Middle frontal gyrus (tissue), 1 donor: ENCODE results near the gene AHI1.

ENCODE experiments used
- DNase-seq: peaks from one replicate; pipeline ENCODE4 v3.0.0-alpha.2; 2015; ENCODE audit warnings: low spot score; ENCODE audit errors: extremely low spot score

Gene AHI1

GRCh38 chr6:135497412-135498184 is at the start of gene AHI1:
AHI1 (minus strand) TSS chr6:135497740; CDS start chr6:135492237, 5,503 bp downstream.
- peak; percentile 89 for DNase-seq

GRCh38 chr6:135546680-135547418 is 49.3 kb upstream of the AHI1 start:
- no peak for DNase-seq

- DNase-seq: no peak
Observed at GRCh38 chr6:135546206-135546605, 48.7 kb upstream of the AHI1 start.

GRCh38 chr6:135540207-135540840 is 42.8 kb upstream of the AHI1 start:
- DNase-seq: no peak

GRCh38 chr6:135537741-135538301 is 40.3 kb upstream of the AHI1 start:
- DNase-seq: no peak

GRCh38 chr6:135535989-135536414 is 38.5 kb upstream of the AHI1 start:
- peak; percentile 62 for DNase-seq

- no peak for DNase-seq
Observed at GRCh38 chr6:135534773-135535380, 37.3 kb upstream of the AHI1 start.

GRCh38 chr6:135532559-135532958 is 35.0 kb upstream of the AHI1 start:
- no peak for DNase-seq

- no peak for DNase-seq
Observed at GRCh38 chr6:135531954-135532490, 34.5 kb upstream of the AHI1 start.

- DNase-seq: no peak
Observed at GRCh38 chr6:135530113-135530512, 32.6 kb upstream of the AHI1 start.

- DNase-seq: no peak
Observed at GRCh38 chr6:135527960-135528249, 30.4 kb upstream of the AHI1 start.

- no peak for DNase-seq
Observed at GRCh38 chr6:135527116-135527959, 29.8 kb upstream of the AHI1 start.

- DNase-seq: no peak
Observed at GRCh38 chr6:135525594-135525993, 28.1 kb upstream of the AHI1 start.

GRCh38 chr6:135522965-135523692 is 25.6 kb upstream of the AHI1 start:
- no peak for DNase-seq

GRCh38 chr6:135521431-135521830 is 23.9 kb upstream of the AHI1 start:
- DNase-seq: no peak

- DNase-seq: no peak
Observed at GRCh38 chr6:135520781-135521180, 23.2 kb upstream of the AHI1 start.

GRCh38 chr6:135519348-135519747 is 21.8 kb upstream of the AHI1 start:
- DNase-seq: no peak

- no peak for DNase-seq
Observed at GRCh38 chr6:135517527-135517926, 20.0 kb upstream of the AHI1 start.

GRCh38 chr6:135514706-135515105 is 17.2 kb upstream of the AHI1 start:
- DNase-seq: no peak
